ENCODE measurements around the gene OARD1.

The OARD1 gene

GRCh38 chr6:41047745-41048732, 24.1 kb downstream of the OARD1 start:
- DNase-seq: no peak

GRCh38 chr6:41047306-41047705, 24.9 kb downstream of the OARD1 start:
- no peak for DNase-seq

- DNase-seq: no peak
Observed at GRCh38 chr6:41046084-41046483, 26.1 kb downstream of the OARD1 start.

GRCh38 chr6:41045664-41046063, 26.5 kb downstream of the OARD1 start:
- DNase-seq: no peak

- no peak for DNase-seq
Observed at GRCh38 chr6:41043151-41043550, 29.0 kb downstream of the OARD1 start.

DNA sequence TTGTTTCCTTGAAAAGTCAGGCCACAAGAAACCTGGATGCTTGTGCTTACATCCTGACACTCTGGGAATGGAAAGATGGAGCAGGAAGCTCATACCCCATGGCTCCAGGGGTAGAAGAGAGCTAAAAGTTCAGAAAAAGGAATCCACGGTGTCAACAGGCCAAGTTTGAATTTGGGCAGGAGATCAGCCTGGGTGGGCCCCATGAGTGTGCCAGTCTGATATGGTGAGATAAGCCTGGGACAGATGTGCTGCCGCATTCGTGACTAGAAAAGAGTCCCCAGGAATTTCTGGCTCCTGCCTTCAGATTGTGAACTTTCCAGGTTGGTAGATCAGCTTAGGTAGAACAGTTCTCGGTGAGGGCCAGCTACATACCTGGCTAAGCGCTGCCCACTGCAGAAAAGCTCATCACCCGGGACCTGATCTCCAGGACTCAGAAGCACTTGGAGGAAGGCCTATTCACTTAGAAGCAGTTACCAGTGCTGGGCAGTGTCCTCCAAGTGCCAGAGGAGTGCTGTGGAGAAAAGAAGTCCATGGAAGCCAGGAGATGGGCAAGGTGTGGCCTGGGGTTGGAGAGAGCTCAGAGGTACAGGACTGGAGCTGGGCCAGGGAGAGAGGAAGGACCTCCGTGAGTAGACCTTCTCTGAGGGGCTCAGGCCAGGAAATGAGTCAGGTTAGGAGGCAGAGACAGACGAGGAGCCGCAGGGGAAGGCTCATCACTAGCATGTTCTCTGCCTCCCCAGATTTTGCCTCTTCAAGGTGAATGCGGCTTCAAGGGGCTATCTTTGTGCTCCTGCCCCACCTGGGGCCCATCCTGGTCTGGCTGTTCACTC, 29.7 kb downstream of the OARD1 start, which contains the start of gene TSPO2:
Gene TSPO2 (plus strand): TSS at position 242 of the 830 bp plus-strand sequence. CDS start 519 bp downstream, at position 761.
- no peak for DNase-seq

- DNase-seq: no peak
Observed at GRCh38 chr6:41040940-41041536, 31.1 kb downstream of the OARD1 start.

GRCh38 chr6:41040101-41040939, 31.8 kb downstream of the OARD1 start:
- no peak for DNase-seq

DNA sequence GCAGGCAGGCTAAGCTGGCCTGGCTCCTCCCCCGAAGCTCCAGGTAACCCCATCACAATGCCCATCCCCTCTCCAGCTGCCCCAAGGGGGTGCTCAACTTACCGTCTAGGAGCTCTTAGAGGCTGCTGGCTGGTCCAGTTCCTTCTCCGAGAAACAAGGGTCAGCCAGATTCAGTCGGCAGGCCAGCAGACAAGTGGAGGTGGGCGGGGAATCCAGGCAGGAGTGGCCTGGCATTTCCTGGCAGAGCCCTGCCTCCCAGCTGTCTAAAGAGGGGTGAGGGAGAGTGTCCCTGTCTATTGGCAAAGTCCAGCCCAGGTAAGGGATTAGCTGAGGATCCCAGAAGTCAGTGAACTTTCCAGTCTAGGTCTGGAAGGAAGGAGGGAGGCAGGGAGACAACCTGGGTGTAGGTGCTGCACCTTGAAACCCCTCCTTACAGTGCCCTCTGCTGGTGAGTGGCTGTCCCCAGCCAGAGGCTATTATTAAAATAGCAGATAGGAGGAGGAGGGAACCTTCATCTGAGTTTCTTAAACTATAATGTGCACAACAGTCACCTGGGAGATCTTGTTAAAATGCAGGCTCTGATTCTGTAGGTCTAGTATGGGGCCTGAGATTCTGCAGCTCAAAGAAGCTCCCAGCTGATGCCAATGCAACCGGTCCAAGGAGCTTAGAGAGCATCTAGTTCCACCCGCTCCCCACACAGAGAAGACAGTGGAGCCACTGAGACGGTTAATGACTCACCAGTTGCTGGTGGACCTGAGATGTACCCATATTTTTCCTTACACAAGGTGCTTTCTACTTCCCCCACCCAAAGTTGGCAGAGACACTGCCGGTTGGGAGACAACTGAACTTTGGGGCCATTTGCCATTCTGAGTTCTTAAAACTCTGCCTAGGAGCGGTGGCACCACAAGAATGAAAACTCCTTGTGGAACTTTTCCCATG, 32.8 kb downstream of the OARD1 start, which contains the start of gene UNC5CL:
Gene UNC5CL (minus strand): TSS at position 162 of the 939 bp plus-strand sequence. CDS start 4,147 bp downstream, outside the sequence.
- no peak for DNase-seq

GRCh38 chr6:41038205-41038604, 34.0 kb downstream of the OARD1 start:
- no peak for DNase-seq

DNA sequence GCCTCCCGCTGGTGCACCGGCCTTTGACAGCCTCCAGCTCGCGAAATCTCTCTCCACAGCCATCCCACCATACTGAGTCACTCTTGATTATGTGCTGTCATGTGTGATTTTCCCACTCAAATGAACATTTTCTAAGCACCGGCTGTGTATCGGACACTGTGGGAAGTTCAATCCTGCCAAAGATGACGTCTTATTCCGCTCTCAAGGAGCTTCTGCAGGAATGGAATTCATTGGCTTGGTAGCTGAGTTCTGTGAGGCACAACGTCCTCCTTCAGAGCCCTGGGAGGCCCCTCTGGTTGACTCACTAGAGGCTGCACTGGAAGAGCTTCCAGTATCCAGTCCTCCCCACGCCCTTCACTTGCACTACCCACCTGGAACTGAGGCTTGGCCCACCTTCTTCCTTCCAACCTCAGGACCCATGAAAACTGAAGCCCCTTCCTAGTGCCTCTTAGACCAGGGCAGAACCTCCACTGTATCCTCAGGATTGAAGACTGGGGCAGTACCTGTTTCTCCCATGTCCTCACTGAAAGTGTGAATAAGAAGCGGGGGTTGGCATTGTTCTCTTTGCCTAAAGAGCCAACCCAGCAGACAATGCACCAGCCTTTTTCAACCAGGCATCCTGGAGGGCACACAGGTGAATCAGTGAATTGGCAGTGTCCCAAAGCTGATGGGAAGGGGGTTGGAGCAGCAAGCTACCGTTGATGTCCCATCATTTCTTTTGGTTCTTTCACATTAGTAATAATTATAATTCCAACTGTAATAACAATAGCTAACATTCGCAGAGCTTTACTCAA, 34.9 kb downstream of the OARD1 start:
- DNase-seq: no peak

DNA sequence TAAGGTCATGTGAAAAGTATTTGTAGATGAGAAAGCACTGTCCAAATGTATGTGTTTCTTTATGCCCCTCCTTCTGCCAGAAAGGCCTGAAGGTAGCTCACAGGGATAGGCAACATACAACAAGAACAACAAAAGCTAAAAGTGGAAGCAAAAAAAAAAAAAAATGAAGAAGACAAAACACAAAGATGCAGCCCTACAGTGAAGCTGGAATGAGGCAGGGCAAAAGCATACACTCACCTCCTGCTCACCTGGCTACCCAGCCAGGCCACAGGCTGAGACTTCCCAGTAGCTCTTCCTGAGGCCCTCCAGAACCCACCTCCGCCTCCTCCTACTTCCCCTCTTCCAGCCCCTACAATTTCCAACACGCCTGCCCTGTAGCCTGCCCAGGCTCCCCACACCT, 35.6 kb downstream of the OARD1 start:
- no peak for DNase-seq

DNA sequence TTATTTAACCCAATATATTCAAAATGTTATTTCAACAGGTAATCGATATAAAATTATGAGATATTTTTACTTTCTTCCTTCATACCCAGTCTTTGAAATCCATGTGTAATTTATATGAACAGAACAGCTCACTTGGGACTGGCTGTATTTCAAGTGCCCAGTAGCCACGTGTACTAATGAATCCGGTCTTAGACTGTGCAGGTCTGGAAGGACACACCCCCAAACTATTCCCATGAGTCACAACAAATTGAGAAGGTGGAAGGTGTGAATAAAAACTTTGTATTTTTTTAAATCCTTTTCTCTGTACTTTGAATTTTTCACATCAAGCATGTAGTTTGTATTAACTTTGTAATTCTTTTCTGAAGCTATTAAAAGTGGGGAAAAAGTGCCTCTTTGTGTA, 36.0 kb downstream of the OARD1 start:
- no peak for DNase-seq

DNA sequence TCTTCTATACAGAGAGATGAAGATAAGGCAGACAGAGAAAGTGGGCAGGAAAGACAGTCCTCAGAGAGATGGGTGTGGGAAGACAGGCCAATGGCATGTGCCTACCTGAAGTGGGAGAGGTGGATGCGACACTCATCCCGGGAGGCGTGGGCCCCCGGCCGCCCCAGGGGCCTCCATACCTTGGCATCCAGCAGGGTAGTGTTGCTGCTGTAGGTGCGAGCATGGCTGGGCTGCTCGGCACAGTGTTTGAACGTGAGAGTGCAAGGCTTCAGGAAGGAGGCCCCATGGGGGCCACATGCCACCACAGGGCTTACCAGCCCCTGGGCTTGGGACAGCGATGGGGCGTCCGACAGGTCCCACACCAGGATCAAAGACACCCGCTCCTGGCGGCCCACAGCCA, 38.4 kb downstream of the OARD1 start:
- DNase-seq: no peak

DNA sequence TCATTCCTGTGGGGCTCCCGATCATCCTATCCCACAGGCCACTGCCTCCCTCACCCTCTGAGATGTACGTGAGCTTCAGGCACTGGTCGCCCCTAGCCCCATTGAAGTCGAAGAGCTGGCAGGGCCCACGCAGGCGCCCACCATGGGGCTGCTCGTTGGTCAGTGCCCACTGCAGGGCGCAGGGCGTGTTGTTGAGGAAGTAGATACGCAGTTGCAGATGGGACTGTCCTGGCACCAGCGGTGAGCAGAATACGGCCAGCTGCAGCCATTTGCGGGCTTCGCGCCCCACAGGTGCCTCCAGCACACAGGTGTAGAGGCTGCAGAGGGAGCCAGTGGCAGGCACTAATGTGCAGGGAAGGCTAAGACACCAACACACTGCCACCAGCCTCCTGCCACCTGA, 39.3 kb downstream of the OARD1 start:
- DNase-seq: no peak

- DNase-seq: no peak
Observed at GRCh38 chr6:41028561-41029412, 43.4 kb downstream of the OARD1 start.

GRCh38 chr6:41027799-41028560, 44.2 kb downstream of the OARD1 start:
- DNase-seq: peak in 1 of 2 experiments; percentile 5

DNA sequence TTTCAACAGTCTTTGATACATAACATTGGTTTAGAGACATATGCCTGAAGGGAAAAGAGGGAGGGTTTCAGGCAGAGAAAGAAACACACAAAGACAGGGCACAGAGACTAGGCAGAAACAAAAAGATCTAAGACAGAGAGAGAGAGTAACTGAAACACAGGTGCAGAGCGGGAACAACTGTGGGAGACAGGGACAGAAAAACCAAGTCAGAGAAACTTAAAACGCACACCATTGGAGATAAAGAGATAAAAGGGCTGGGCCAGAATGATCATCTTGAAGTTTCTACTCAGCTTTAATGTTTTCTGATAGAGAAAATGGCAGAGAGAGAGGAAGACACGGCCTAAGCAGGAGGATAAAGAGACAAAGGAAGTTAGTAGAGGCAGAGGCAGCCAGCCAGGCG, 44.9 kb downstream of the OARD1 start:
- DNase-seq: no peak

All from cerebellar nuclear complex (tissue), 1 donor.